OCI-LY7 (cell line): ENCODE results near the gene EXT2. TPM values are rescaled to one million over a fixed set of nuclear protein-coding genes. Genes with fewer than 3 reads are reported as not detected.

Experiments
- BruUV-seq: library from RNA; stranded (reverse); fragments of 400-500 nt; replicated peaks from 2 replicates; lab custom pipeline; 2021; lab: Mats Ljungman, UMichigan
- CTCF ChIA-PET: fragments of 300-600 bp; sonication (Branson Sonifier 250); formaldehyde crosslinking; loops from one replicate; lab custom pipeline; 2022; ENCODE audit warnings: antibody characterized with exemption; ENCODE audit not compliant: unreplicated experiment; lab: Charles Lee
- POLR2A ChIA-PET: fragments of 300-600 bp; sonication (Branson Sonifier 250); formaldehyde crosslinking; loops from one replicate; lab custom pipeline; 2022; ENCODE audit warnings: antibody characterized with exemption; lab: Charles Lee
- DNase-seq: peaks from one replicate; pipeline ENCODE4 v3.0.0-alpha.2; 2015; ENCODE audit warnings: low spot score
- H2AFZ ChIP-seq: fragments of 200-600 bp; sonication (generic), shearing (Covaris generic); 2 replicates; pipeline ENCODE4 v1.6.1; 2014; ENCODE audit warnings: mild to moderate bottlenecking, antibody characterized with exemption, low read length, moderate library complexity
- H3K27ac ChIP-seq: fragments of 200-600 bp; sonication (generic); 2 replicates; pipeline ENCODE4 v1.5.1; 2014; ENCODE audit warnings: mixed run types, low read depth, mild to moderate bottlenecking, moderate library complexity, low read length, inconsistent platforms; ENCODE audit not compliant: poor library complexity, severe bottlenecking
- H3K36me3 ChIP-seq: fragments of 200-600 bp; sonication (generic); 2 replicates; pipeline ENCODE4 v1.6.1; 2014; ENCODE audit warnings: mild to moderate bottlenecking, antibody characterized with exemption, low read length, moderate library complexity, mixed read lengths; ENCODE audit not compliant: insufficient read depth
- H3K4me1 ChIP-seq: fragments of 200-600 bp; sonication (generic); 2 replicates; pipeline ENCODE4 v1.5.1; 2014; ENCODE audit warnings: mild to moderate bottlenecking, low read length; ENCODE audit not compliant: insufficient read depth, poor library complexity, severe bottlenecking
- H3K4me2 ChIP-seq: fragments of 200-600 bp; sonication (generic); 2 replicates; pipeline ENCODE4 v1.6.1; 2014; ENCODE audit warnings: mild to moderate bottlenecking, low read length
- H3K4me3 ChIP-seq: fragments of 200-600 bp; sonication (generic); 2 replicates; pipeline ENCODE4 v1.5.1; 2014; ENCODE audit warnings: mild to moderate bottlenecking, low read depth, low read length; ENCODE audit not compliant: poor library complexity, severe bottlenecking
- H3K79me2 ChIP-seq: fragments of 200-600 bp; sonication (generic); 2 replicates; pipeline ENCODE4 v1.6.1; 2016; ENCODE audit warnings: low read depth, mild to moderate bottlenecking, low read length, moderate library complexity, mixed read lengths; ENCODE audit not compliant: insufficient read depth
- H3K9me2 ChIP-seq: fragments of 200-600 bp; sonication (generic); 2 replicates; pipeline ENCODE4 v1.6.1; 2016; ENCODE audit warnings: mild to moderate bottlenecking, low read length, mixed read lengths; ENCODE audit not compliant: insufficient read depth
- H3K9me3 ChIP-seq: fragments of 200-600 bp; sonication (generic); 2 replicates; pipeline ENCODE4 v1.6.1; 2014; ENCODE audit warnings: mild to moderate bottlenecking, mixed run types, low read length, mixed read lengths
- H4K20me1 ChIP-seq: fragments of 200-600 bp; sonication (generic); 2 replicates; pipeline ENCODE4 v1.6.1; 2014; ENCODE audit warnings: mild to moderate bottlenecking, antibody characterized with exemption, low read length, moderate library complexity, mixed read lengths; ENCODE audit not compliant: insufficient read depth
- CTCF ChIP-seq: fragments of 200-600 bp; sonication (generic); conservative IDR thresholded peaks from 2 replicates; pipeline ENCODE4 v1.5.1; 2014; ENCODE audit warnings: mild to moderate bottlenecking, antibody characterized with exemption, low read length, moderate library complexity, mixed read lengths
- EZH2phosphoT487 ChIP-seq: fragments of 200-600 bp; sonication (generic); IDR thresholded peaks from 2 replicates; pipeline ENCODE4 v1.6.1; 2018; ENCODE audit warnings: low read depth, borderline replicate concordance, mild to moderate bottlenecking, mixed run types, antibody characterized with exemption, low read length, moderate library complexity, mixed read lengths
- intact Hi-C: fragments of 100-400 bp; cut with micrococcal nuclease; formaldehyde crosslinking; loops from one replicate; pipeline ENCODE4 v1.10.0; 2022; ENCODE audit not compliant: unreplicated experiment
- total RNA-seq, 2 experiments: library from RNA; depleted of rRNA in 1 of 2; stranded (reverse); fragments of >200 nt in 1 of 2; shearing (Covaris generic) in 1 of 2; gene quantifications; 2 replicates each; pipeline ENCODE4 v1.2.3, GENCODE V29; 2014 to 2022

The EXT2 gene
- total RNA-seq, 2 experiments from 2014 or later: 22.3 to 31.8 TPM

GRCh38 chr11:44083906-44084305 lies 11.6 kb upstream of the EXT2 start:
- ChIA-PET POLR2A (no interaction called here), CTCF (interaction anchor here (0.5 kb wide), 1 partner anchor 10 kb away, joined by 3 read pairs; no protein-coding TSS in a partner anchor)
- no peaks in the 10 kb centered on the region for H3K9me3 ChIP-seq
- no peak overlapping the region for H2AFZ ChIP-seq
- BruUV-seq: no TSS peak
- no peak overlapping the region for H3K4me2 ChIP-seq
- no peak overlapping the region for H3K4me3 ChIP-seq
- H3K36me3 ChIP-seq: no peaks in the 10 kb centered on the region
- DNase-seq: no peak
- no peaks in the 10 kb centered on the region for H3K4me1 ChIP-seq
- no peak for TF ChIP-seq EZH2phosphoT487
- TF ChIP-seq CTCF: no peak
- no peaks in the 10 kb centered on the region for H3K79me2 ChIP-seq
- no peaks in the 10 kb centered on the region for H3K9me2 ChIP-seq
- H3K27ac ChIP-seq: no peak overlapping the region
- H4K20me1 ChIP-seq: no peaks in the 10 kb centered on the region
- intact Hi-C loops: no loop called here

GRCh38 chr11:44085330-44085729 lies 10.1 kb upstream of the EXT2 start:
- no peak overlapping the region for H3K4me3 ChIP-seq
- H3K9me3 ChIP-seq: no peaks in the 10 kb centered on the region
- DNase-seq: no peak
- ChIA-PET CTCF (no interaction called here), POLR2A (no interaction called here)
- BruUV-seq: no TSS peak
- H3K27ac ChIP-seq: no peak overlapping the region
- H2AFZ ChIP-seq: no peak overlapping the region
- intact Hi-C loops: no loop called here
- H3K79me2 ChIP-seq: no peaks in the 10 kb centered on the region
- no peak for TF ChIP-seq CTCF
- TF ChIP-seq EZH2phosphoT487: no peak
- no peaks in the 10 kb centered on the region for H4K20me1 ChIP-seq
- H3K4me2 ChIP-seq: no peak overlapping the region
- H3K9me2 ChIP-seq: no peaks in the 10 kb centered on the region
- no peaks in the 10 kb centered on the region for H3K36me3 ChIP-seq
- H3K4me1 ChIP-seq: no peaks in the 10 kb centered on the region

- TF ChIP-seq CTCF: no peak
- no peak for TF ChIP-seq EZH2phosphoT487
- Histone ChIP-seq H3K4me2 (no peak overlapping the region), H2AFZ (no peak overlapping the region), H3K79me2 (no peaks in the 10 kb centered on the region), H3K9me2 (no peaks in the 10 kb centered on the region), H3K4me1 (no peaks in the 10 kb centered on the region), H3K27ac (no peak overlapping the region), H4K20me1 (no peaks in the 10 kb centered on the region), H3K9me3 (no peaks in the 10 kb centered on the region), H3K4me3 (no peak overlapping the region), H3K36me3 (no peaks in the 10 kb centered on the region)
- DNase-seq: no peak
- ChIA-PET POLR2A (interaction anchor here (0.7 kb wide), 2 partner anchors 643 to 1180 kb away, joined by 3 read pairs; no protein-coding TSS in a partner anchor), CTCF (no interaction called here)
- intact Hi-C loops: no loop called here
- BruUV-seq: no TSS peak
Measured at GRCh38 chr11:44088377-44088776, 7.1 kb upstream of the EXT2 start.
